ENCODE results near the gene WDR5B.
"Not testable (repeated sequence)": the region's sequence is repeated elsewhere in the genome, so short reads cannot be mapped to it uniquely, and the experiment has no call there.

WDR5B gene

DNA sequence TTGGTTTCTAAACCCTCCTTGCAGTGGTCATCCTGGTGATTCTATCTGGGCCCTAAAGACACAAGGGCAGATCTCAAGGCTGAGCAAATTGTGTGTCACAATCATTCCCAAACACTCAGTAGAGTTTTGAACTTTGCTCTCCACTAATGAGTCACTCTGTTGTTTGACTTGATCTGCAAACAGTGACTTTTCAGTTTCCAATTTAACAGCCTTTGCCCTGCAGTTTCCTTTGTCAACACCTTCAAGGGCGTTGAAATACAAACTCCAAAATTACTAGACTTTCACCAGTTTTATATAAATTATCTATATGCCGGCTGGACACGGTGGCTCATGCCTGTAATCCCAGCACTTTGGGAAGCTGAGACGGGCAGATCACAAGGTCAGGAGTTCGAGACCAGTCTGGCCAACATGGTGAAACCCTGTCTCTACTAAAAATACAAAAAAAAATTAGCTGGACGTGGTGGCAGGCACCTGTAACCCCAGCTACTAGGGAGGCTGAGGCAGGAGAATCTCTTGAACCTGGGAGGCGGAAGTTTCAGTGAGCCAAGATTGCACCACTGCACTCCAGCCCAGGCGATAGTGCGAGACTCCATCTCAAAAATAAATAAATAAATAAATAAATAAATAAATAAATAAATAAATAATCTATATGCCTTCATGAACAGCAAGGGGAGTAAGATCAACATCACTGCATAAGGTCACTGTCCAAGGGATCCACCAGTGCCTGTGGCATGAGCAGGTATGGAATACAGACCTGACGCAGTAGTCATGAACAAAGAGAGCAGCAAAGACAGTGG, 50.1 kb downstream of the WDR5B start:
- not testable (repeated sequence) for DNase-seq (ENCODE audit: low read depth)

- no peak for DNase-seq (ENCODE audit: low read depth)
These were observed 50.8 kb downstream of the WDR5B start for GRCh38 chr3:122365073-122365472.

DNA sequence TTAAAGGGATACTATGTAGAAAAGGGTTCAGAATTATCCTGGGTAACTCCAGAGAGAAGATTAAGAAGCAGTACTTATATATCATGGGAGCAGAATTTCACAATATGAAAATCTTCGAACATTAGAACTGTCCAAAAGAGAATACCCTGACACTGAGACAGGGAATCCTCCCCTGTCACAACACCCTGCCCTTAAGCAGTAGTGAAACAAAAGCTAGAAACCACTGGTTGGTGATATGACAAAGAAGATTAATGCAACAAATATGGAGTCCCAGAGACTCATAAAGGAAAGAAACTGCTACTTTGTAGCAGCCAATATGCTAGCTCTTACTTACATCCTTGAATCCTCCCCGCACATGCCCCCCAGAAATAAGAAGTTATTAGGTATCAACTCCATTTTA, 51.4 kb downstream of the WDR5B start:
- no peak for DNase-seq (ENCODE audit: low read depth)

All from T follicular helper cell (primary cell).